HG03045 (cell line): ENCODE results near the gene ERLIN1.
"Not testable (repeated sequence)": the region's sequence is repeated elsewhere in the genome, so short reads cannot be mapped to it uniquely, and the experiment has no call there.

ENCODE experiments used
- ATAC-seq: cut with Tn5 transposase; IDR thresholded peaks from one replicate; pipeline ENCODE4 v1.9.1; 2021; ENCODE audit warnings: mild to moderate bottlenecking, moderate library complexity; ENCODE audit not compliant: unreplicated experiment

The ERLIN1 gene

GRCh38 chr10:100138921-100139496, 46.8 kb downstream of the ERLIN1 start:
- no peak for ATAC-seq

GRCh38 chr10:100135486-100135885, 50.3 kb downstream of the ERLIN1 start:
- ATAC-seq, result no peak

GRCh38 chr10:100133801-100134200, 52.0 kb downstream of the ERLIN1 start:
- no peak for ATAC-seq

- ATAC-seq, result no peak
Observed at GRCh38 chr10:100132427-100132826, 53.4 kb downstream of the ERLIN1 start.

- no peak for ATAC-seq
Observed at GRCh38 chr10:100131571-100131970, 54.3 kb downstream of the ERLIN1 start.

- ATAC-seq, result no peak
Observed at GRCh38 chr10:100130831-100131230, 55.0 kb downstream of the ERLIN1 start.

GRCh38 chr10:100129424-100129823, 56.4 kb downstream of the ERLIN1 start:
- no peak for ATAC-seq

GRCh38 chr10:100128951-100129350, 56.9 kb downstream of the ERLIN1 start:
- ATAC-seq, result no peak

GRCh38 chr10:100125335-100125734, 60.5 kb downstream of the ERLIN1 start:
- not testable (repeated sequence) for ATAC-seq

GRCh38 chr10:100124097-100124496, 61.7 kb downstream of the ERLIN1 start:
- no peak for ATAC-seq

- ATAC-seq, result no peak
Observed at GRCh38 chr10:100122780-100123179, 63.0 kb downstream of the ERLIN1 start.

GRCh38 chr10:100120550-100120949, 65.3 kb downstream of the ERLIN1 start:
- ATAC-seq, result no peak

GRCh38 chr10:100119726-100120125, 66.1 kb downstream of the ERLIN1 start:
- no peak for ATAC-seq

GRCh38 chr10:100114976-100115770, 70.7 kb downstream of the ERLIN1 start:
- no peak for ATAC-seq

- ATAC-seq, result no peak
Observed at GRCh38 chr10:100114460-100114859, 71.4 kb downstream of the ERLIN1 start.

GRCh38 chr10:100109670-100110069, 76.2 kb downstream of the ERLIN1 start:
- no peak for ATAC-seq

- no peak for ATAC-seq
Observed at GRCh38 chr10:100106865-100107264, 79.0 kb downstream of the ERLIN1 start.

- ATAC-seq, result no peak
Observed at GRCh38 chr10:100104300-100104699, 81.5 kb downstream of the ERLIN1 start.

- no peak for ATAC-seq
Observed at GRCh38 chr10:100103581-100103980, 82.2 kb downstream of the ERLIN1 start.

GRCh38 chr10:100101192-100102076, 84.4 kb downstream of the ERLIN1 start:
- ATAC-seq, result no peak

- ATAC-seq, result no peak
Observed at GRCh38 chr10:100100651-100101184, 85.1 kb downstream of the ERLIN1 start.
